Activated T-helper 9 cell treated with anti-CD3 and anti-CD28 coated beads, Interleukin-2, amount 50 U/mL, for 16 hours (primary cell): ENCODE data around the gene KRT35.

Experiments used
- DNase-seq: peaks from one replicate; pipeline ENCODE4 v3.0.0-alpha.2; 2020; ENCODE audit warnings: low read depth

The KRT35 gene

DNA sequence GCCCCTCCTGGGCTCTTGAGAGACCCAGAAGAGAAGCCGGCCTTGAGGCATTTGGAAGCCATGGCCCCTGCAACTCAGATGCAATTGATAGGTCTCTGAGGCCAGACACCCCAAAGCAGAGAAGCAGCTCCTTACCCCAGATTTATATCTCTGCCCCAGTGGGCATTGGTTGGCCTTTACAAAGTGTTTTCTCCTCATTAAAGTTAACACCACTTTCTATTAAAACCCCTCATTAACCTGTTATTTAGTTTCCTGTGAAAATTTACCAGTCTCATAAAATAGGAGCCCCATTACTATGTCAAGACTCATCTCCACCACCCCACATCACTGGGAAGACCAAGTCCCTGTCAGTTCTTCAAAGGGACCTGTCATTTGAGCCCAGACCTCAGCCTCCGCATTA lies at the start of gene KRT35:
Gene KRT35 (minus strand): TSS at position 116 of the 400 bp plus-strand sequence. CDS start 54 bp downstream, at position 62.
- DNase-seq: no peak

DNA sequence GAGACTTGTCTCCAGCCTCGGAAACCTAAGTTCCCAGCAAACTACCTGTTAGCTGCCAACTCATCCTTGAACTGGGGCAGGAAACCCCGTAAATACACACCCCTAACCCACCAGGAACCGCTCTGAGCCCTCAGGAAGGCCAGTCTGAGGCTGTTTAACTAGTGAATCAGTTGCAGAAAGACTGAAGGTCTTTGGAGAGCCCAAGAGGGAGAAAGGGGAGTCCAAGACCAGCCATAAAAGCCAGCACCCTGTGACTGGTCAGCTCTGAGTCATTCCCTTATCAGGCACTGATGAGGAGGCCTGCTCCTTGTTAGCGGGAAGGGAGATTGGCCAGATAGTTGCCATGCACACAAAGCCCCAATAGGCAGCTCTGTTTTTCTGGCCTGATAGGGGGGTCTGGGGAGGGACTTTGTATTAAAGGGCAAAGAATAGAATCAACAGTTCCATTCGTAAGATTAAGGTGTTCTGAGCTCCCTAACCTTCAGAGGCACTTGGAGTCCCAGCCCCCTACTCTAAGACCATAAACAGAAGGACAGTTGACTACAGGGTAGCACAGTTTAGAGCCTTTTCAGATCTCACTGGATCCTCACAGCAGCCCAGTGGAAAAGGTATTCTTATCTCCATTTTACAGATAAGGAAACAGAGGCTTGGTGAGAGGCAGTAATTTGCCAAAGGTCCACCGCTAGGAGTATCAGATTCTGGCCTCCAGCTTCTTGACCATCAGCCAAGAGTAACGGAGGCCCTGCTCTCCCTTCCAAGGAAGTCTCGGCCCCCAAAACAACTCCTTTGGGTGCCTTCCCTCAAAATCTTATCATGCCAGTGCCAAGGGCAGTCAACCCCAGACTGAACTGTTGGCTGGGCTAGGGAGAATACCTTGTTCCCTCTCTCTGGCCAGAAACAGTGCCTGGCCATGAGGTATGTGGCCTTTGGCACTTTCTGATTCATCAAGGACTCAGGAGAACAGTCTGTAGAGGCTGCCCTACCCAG lies 49.4 kb upstream of the KRT35 start:
- DNase-seq: no peak

DNA sequence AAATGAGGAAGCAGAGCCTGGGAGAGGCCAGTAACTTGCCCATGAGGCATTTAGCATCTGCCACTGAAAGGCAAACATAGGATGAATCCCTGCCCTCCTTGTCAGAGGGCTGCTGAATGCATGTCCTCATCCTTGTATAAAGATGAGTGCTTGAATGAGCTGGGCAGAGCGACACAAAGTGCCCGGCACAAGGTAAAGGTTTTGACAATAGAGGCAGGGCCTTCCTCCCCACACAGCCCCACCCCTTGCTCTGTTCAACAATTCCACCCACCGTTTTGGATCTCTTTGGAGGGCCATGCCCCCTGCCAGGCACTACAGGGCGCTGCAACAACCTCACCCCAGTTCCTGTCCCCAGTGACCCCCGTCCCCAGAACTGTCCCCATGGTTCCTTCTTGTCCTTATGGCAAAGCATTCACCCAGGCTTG lies 48.6 kb upstream of the KRT35 start:
- no peak for DNase-seq

DNA sequence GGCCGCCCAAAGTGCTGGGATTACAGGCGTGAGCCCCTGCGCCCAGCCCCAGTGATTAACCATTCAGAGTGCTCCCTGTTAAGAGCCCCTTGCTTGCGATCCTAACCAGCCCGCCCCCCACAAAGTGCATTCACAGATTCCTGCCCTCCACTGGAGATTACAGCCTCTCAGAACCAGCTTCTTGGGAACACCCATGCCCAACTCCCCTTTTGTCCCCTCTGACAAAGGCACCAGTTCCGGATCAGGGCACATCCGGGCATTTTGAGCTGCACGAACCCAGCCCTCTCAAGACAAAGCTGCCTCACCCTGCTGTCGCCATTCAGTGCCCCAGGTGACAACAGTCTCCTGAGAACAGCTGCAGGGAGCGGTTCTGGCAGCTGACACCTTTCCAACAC lies 48.0 kb upstream of the KRT35 start:
- DNase-seq: no peak

DNA sequence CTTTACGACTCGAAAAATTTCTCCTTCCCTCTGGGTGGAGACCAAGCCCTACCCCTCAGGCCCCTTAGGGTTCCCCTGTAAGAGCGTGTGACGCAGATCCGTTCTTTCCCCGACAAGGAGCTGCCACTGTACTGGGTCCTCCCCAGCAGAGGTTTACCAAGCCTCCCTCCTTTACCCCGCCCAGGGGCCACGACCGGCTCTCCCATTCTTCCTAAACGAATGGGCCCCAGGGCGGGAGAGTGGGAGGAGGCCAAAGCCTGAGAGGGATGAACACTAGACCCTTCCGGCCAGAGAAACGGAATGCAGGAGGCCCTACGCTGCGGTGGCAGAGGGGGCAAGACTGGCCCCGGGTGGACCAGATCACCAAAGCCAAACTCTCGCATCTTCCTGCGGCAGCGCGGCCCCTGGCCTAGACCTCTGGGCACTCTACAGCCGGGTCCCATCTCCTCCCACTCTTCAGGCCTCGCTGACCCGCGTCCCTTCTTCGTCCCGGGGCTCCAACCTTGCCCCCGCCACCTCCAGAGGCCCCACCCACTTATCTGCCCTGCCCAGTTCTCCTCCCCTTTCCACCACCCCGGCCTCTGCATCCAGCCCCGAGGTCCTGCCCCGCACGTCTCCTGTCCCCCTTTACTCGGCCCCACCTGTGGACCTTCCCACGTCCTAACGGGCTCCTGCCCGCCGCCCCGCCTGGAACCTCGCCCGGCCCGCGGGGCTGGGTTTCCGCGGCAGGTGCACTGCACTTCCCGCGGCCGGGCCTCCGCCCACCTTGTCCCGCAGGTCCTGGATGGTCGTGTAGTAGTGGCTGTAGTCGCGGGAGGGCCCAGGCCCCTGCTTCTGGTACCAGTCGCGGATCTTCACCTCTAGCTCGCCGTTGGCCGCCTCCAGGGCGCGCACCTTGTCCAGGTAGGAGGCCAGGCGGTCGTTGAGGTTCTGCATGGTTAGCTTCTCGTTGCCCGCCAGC lies 46.4 kb upstream of the KRT35 start:
- DNase-seq: no peak

DNA sequence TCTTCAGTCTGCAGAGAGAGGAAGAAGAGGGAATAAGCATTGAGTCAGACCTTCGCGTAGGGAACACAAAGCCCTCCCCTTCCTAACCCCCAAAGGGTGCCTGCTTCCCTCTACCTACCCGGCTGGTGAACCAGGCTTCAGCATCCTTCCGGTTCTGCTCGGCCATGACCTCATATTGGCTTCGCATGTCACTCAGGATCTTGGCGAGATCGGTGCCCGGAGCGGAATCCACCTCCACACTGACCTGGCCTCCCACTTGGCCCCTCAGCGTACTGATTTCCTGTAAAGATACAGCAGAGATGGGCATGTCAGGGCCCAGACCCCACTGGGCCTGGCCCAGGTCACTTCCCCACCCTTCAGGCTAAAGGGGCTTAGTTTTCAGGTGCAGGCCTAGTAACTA lies 43.3 kb upstream of the KRT35 start:
- no peak for DNase-seq

DNA sequence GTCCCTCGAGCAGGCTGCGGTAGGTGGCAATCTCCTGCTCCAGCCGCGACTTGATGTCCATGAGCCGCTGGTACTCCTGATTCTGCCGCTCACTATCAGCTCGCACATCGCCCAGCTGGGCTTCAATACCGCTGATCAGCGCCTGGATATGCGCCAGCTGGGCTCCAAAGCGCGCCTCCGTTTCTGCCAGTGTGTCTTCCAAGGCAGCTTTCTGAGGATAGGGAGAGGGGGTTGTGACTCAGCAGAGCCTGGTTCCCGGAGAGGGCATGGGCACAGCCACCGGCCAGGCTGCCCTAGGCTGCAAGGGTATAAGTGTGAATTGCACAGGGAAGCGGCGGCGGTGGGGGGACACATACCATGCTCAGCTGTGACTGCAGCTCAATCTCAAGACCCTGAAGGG lies 42.8 kb upstream of the KRT35 start:
- DNase-seq: no peak

DNA sequence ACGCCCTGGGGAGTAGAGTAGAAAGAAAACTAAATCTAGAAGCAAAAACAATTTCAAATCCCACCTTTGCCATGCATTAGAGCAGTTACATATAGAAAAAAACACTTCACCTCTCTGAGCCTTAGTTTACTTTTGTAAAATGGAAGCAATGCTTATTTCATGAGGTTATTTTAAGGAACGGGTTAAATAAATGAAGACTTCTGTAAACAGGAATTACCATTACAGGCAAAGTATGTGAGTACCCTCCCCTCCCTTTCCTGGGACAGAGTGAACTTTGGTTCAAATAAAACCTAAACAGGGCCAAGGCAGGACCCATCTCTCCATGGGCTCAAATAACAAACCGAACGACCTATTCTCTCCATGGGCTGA lies 42.3 kb upstream of the KRT35 start:
- no peak for DNase-seq

DNA sequence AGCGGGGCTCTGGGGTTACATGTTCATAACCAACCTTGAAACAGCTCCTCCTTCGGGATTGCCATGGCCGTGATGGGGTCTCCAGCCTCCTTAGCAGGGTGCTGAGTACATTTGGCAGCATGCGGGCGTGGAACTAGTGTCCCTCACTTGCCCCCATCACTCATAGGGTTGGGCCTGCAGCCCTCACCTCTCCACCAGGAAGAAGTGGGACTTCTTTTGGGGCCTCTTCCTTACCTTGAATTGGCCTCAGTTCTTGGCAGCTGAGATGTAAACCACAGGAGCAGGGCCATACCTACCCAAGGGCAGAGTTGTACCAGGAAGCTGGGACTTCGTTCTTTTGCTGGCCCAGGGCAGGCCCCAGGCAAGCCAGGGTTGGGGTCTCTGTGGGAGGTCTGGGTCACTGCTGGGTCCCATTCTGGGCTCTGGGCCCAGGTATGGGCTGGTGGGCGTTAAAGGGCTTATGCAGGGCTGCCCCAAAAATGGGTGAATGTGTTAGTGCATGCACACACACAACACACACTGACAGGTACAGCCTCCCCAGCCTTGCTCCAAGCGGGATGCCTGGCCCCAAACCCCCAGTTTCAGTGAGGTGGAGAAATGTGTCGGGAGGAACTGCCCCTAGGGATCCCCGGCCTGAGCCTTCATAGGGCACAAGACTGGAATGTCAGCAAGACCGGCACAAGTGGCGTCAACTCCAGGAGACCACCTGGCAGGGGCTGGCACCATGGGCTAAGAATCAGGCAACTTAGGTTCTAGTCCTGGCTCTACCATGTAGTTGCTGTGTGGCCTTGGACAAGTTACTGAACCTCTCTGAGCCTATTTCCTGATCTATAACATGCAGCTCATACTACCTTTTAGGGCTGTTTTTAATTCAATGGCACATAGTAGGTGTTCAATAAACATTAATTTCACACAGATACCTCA lies 41.6 kb upstream of the KRT35 start:
- DNase-seq: no peak

DNA sequence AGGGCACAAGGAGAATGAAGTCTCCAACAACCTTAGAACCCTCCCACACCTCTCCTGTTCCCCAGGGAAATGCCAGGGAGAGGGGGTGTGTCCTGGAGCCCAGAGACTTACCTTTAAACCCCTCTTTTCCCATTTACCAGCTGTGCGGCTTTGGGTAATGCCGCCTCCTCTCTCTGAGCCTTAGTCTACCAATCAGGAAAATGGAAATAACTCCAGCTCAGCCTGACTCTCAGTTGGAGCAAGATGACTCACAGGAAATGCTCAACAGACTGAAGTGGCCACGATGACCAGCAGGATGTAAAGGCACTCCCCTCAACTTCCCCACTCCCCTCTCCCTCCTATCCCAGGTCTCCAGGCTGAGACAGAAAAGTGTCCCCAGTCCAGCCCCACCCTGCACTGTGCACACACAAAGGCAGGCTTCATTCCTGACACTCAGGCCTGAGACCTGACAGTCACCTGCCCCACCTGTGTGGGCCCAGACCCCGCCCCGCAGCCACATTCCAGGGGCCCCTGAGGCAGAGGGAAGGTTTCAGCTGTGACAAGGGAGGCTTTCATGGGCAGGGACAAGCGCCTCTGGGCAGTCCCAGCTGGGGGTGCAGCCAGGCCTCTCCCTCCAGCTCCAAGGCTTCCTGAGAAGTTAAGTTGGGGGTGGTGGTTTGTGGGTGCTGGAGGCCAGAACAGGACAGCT lies 40.8 kb upstream of the KRT35 start:
- no peak for DNase-seq

DNA sequence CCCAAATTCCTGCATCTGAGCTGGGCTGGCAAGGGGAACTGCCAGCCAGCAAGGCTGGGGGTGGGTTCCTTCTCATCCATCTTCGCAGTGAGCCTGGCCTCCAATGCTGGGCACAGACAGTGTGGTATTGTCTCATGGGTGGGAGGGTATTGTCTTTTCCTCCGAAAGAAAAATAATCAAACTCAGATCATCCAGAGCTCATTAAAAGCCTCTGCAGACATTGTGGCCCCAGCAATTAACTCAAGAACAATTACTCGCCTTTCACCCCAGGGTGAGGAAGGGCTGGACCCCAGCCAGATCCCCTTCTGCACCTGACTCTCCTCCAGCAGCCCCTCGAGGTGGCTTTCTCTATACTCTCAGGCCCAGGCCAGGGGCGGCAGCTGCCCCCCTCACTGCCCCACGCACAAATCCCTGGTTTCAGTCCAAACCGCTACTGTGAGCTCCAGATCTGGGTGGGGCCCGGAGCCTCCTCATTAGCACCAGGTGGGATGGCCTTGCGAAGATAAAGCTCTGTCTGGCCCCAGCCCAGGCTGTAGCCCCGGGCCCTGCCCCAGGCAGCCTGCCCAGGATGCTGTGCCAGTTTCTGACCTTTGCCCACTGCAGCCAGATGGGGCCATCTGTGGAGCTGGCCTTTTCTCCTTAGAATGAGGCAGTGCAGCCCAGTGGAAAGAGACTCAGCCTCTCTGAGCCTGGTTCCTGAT lies 40.0 kb upstream of the KRT35 start:
- no peak for DNase-seq

DNA sequence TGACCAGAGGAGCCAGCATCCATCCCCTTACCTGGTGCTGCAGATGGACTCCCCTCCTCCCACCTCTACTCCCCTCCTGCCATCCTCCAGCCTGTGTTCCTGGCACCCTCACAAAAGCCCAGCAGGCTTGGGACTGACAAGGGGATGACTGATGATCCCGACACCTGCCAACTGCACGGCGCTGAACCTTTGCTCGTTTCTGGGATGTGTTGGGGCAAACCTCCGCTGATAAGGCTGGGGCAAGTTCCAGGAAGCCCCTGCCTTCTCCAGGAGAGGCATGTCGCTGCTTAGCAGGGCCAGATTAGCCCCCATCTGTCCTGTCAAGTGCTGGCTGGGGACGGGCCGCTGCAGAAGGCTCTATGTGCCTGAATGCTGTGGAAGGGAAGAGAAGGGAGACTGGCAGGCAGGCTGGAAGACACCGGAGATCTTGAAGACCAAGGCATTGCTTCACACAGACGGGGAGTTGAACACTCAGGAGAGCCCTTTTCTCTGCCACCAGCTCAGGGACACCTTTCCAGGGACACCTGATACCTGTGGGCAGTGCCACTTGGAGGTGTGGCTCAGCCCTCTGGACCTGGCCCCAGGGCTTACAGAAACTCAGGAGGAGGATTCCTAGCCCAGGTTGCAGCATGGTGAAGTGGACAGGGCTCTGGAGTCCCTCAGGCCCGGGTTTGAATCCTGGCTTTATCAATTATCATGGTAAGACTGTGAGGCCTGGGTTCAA lies 38.7 kb upstream of the KRT35 start:
- DNase-seq: no peak

DNA sequence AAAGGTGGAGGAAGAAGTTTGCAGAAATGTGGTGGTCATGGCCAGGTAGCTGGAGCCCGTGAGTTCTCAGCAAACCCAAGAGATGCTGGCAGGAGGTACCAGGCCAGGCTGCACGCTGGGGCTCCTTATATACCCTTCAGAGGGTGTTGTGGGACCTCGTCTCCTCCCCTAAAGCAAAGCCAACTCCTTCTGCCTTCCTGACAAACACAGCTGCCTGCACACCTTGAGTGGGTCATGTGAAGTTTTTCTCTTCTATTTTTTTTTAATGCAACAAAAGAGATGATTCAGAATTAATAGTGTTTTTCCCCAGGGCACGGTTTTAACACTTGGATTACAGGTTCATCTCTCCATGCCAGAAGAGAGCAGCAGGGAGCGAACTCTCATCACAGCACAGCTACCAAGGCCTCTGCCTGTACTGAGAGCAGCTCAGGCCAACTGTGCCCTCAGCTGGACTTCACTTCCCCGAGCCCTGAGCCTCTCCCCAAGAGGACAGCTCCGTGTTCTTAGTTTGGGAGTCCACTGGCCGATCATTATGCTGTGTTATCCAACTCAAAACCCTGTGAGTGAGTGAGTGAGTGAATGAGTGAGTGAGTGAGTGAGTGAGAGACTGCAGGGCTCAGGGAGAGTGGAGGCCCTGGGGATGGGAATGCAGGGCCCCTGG lies 38.0 kb upstream of the KRT35 start, which contains the start of gene KRT15:
Gene KRT15 (minus strand): TSS at position 102 of the 661 bp plus-strand sequence. CDS start 63 bp downstream, at position 39.
- no peak for DNase-seq

DNA sequence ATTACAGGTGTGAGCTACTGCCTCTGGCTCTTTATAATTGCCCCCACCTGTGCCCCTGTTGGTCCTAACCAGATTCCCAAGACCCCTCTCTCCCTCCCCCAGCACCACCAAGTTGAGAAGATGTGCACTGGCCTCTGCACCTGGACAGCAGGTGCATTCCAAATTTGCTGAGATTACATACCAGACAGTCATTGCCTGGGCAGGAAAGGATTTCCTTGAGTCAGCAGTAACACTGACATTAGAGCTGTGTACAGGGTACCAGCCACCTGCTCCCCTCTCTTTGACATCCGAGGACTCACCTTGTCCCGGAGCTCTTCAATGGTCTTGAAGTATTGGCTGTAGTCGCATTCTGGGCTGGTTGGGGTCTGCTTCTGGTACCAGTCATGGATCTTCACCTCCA lies 37.1 kb upstream of the KRT35 start:
- no peak for DNase-seq

DNA sequence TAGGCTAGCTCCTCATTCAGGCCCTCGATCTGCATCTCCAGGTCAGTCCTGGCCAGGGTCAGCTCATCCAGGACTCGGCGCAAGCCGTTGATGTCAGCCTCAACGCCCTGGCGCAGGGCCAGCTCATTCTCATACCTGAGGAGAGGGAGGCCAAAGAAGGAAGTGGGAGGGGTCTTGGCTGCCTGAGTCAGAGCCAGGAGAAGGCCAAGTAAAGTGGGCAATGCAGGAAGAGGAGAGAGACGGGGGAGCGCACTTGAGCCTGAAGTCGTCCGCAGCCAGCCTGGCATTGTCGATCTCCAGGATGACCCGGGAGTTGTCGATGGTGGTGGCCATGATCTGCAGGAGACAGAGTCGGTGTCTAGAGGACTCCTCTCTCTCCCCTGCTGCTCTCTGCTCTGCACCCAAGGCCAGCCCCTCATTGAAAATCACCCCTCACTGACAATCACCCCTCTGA lies 35.9 kb upstream of the KRT35 start:
- no peak for DNase-seq

DNA sequence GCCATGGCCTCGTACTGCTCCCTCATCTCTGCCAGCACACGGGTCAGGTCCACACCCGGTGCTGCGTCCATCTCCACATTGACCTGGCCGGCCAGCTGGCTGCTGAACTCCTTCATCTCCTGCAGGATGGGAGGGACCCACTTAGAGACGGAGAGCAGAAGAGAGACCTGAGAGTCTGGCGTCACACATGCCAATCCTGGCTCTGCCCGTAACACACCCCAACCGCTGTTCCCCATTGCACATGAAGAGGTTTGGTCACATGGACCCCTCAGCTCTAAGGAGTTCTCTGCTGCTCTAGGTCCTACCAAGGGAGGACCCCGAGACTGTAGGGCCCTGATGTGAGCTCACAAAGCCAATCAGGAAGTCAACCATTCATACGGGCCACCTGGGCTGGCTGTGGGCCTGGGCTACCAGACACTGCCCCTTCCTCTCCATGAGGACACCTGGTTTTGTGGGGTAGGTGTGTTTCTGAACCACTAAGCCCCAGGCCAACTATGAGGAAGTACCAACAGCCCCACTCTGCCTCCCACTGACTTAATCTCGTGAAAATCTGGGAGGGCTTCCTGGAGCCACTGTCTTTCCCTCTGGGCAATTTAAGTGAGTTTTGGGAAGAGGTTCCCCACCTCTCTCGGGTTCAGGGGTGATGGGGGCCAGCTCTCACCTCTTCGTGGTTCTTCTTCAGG lies 35.3 kb upstream of the KRT35 start:
- DNase-seq: no peak

DNA sequence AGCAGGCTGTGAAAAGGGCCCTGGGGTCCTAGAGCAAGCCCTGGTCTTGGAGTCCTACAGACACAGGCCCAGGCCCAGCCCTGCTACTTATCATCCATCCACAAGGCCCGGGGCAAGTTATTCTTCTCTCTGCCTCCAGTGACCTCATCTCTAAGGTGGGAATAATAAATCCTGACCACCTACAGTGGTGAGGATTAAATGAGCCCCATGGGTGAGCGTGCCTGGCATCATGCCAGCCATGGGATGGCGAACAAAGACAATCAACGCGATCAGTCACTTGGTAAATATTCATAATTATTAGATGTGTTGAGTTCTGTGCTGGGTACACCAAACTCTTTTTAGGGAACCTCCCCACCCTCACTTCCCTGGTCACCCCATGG lies 32.2 kb upstream of the KRT35 start:
- no peak for DNase-seq

DNA sequence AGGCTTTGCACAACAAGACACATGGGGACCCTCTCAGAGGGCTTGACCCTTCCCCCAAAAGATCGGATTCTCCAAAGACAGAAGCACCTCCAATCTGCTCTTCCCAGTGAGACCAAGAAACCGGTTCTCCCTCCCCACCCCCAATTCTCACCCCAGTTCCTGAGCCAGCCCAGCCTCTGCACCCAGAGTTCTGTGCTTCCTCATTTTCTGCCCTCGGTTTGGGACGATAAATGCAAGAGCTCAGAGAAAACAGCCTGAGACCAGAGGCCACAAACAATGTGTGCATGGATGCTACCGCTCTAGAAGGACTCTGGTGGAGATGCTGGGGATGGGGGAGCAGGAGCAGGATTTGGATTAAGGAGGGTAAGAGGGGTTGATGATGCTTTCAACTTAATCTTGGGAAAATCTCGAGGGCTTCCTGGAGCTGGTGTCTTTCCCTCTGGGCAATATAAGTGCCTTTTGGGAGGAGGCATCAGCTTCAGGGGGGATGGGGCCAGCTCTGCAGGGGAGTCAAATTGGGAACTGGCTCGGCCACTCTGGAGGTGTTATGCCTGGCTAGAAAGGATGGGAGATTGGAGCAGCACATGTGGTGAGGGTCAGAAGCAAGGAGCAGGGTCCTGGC lies 31.7 kb upstream of the KRT35 start:
- no peak for DNase-seq
